ENCODE measurements around the gene SLC7A10.

DNA sequence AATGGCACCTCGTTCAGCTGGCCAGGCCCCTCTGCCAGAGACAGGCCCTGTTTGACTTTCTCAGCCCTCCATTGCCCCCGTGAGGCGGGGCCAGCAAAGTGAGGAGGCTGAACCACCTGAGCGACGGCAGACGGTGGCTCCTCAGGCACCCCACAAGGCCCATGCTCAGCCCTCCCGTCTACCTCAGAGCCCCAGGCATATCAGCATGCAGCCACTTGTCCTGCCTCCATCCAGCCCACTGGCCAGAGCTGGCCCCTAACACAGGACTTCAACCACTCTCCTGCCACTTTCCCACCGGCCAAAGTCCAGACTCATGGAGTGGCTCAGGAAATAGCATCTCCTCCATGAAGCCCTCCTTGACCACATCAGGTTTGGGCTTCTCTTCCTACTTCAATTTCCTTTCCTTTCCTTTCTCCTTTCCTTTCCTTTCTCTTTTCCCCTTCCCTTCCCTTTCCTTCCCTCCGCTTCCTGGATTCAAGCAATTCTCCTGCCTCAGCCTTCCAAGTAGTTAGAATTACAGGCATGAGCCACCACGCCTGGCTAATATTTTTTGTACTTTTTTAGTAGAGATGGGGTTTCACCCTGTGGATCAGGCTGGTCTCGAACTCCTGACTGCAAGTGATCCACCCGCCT, 9.3 kb downstream of the SLC7A10 start:
- TF ChIP-seq, protein P1, sequence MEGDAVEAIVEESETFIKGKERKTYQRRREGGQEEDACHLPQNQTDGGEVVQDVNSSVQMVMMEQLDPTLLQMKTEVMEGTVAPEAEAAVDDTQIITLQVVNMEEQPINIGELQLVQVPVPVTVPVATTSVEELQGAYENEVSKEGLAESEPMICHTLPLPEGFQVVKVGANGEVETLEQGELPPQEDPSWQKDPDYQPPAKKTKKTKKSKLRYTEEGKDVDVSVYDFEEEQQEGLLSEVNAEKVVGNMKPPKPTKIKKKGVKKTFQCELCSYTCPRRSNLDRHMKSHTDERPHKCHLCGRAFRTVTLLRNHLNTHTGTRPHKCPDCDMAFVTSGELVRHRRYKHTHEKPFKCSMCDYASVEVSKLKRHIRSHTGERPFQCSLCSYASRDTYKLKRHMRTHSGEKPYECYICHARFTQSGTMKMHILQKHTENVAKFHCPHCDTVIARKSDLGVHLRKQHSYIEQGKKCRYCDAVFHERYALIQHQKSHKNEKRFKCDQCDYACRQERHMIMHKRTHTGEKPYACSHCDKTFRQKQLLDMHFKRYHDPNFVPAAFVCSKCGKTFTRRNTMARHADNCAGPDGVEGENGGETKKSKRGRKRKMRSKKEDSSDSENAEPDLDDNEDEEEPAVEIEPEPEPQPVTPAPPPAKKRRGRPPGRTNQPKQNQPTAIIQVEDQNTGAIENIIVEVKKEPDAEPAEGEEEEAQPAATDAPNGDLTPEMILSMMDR (IDR thresholded peaks at IDR 0.05; ENCODE audit: borderline replicate concordance, extremely low read depth, low read length, poor library complexity, severe bottlenecking): peak; percentile 20
- TF ChIP-seq EZH2 (IDR thresholded peaks at IDR 0.05; ENCODE audit: borderline replicate concordance, low read depth, low read length, severe bottlenecking): no peak
